Stimulated activated CD8-positive, alpha-beta memory T cell treated with anti-CD3 and anti-CD28 coated beads, Interleukin-15, amount 100 ng/mL, for 1 hour (primary cell): Measurements from ENCODE around the gene OMD.
"Not testable (repeated sequence)": the region's sequence is repeated elsewhere in the genome, so short reads cannot be mapped to it uniquely, and the experiment has no call there.

Source experiments
- DNase-seq: peaks from one replicate; pipeline ENCODE4 v3.0.0-alpha.2; 2020; ENCODE audit warnings: low read depth

Gene OMD

DNA sequence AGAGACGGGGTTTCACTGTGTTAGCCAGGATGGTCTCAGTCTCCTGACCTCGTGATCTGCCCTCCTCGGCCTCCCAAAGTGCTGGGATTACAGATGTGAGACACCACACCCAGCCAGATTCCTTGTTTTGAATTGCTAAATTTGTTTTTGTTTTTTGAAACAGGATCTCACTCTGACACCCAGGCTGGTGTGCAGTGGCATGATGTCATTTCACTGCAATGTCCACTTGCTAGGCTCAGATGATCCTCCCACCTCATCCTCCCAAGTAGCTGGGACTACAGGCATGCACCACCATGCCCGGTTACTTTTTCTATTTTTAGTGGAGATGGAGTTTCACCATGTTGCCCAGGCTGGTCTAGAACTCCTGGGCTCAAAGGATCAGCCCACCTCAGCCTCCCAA, 13.1 kb downstream of the OMD start:
- DNase-seq, result not testable (repeated sequence)

DNA sequence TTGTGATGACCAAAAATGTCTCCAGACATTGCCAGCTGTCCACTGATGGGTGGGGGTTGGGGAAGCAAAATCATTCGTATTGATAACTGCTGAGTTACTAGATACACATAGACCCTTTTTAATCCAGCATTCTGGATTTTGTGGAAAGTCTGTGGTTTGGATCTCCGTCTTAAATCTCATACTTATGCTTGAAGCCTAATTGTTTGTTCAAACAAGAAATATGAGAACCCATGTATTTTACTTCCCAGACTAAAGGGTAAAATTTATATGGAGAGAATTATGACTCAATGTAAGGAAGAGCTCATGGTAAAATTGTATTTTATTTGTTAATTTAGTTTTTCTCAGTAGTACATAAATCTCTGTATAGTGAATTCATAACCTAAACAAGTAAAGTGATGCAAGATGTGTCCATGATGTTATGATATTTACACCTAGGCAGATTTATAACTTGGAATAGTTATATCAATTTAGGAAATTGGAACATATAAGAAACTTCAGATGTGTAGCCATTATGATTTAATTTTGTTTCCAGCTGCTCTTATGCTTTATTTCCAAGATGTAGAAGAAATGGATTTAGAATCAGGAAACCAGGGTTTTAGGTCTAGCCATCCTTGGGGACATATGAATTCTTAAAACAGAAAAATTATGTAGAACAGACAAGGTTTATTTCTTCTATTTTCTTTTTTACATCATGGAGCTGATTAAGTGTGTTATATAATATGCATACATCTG, 15.4 kb downstream of the OMD start:
- no peak for DNase-seq

DNA sequence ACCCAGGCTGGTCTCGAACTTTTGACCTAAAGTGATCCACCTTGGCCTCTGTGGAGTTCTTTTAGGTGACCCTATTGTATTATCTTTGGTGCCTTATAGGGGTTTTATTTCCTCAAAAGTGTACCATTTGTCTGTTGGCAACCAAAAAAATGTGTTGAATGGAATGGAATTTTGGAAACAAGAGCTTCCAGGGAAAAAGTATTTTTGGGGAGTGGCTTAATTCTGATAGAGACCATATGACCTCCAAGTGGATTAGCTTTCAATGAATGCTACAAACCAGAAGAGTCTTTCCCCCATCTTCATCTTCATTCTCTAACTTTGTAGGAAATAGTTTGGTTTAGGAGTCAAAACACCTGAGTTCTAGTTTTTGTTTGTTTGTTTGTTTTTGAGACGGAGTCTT, 16.5 kb downstream of the OMD start:
- no peak for DNase-seq

DNA sequence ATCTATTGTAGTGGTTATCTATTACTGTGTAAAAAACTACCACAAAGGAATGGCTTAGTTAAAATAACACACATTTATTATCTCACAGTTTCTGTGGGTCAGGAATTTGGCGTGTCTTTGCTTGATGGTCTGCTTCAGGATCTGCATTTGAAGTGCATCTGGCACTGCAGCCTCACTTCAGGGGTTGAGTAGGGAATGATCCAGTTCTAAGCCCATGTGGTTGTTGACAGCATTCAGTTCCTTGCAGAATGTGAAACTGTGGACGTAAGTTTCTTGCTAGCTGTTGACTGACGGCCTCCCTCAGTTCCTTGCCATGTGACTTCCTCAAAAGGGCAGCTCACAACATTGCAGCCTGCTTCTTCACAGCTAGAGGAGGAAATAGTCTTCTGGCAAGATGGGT, 17.8 kb downstream of the OMD start:
- no peak for DNase-seq

DNA sequence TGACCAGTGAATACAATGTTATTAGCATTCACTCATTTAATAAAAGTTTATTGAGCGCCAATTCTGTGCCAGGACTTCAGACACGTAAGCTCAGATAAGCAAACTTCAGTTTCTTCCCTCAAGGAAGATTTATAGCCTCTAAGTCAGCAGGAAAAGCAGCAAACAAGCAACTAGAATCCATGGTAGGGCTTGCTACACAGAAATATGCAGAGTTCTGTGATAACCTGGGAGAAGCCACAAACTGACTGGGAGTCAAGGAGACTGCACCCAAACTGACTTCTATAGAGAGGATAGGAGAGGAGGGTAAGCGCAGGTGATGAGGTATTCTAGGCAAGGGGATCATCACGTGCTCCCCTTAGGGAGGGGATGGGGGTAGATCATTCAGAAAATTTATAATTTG, 18.5 kb downstream of the OMD start:
- DNase-seq, result no peak

DNA sequence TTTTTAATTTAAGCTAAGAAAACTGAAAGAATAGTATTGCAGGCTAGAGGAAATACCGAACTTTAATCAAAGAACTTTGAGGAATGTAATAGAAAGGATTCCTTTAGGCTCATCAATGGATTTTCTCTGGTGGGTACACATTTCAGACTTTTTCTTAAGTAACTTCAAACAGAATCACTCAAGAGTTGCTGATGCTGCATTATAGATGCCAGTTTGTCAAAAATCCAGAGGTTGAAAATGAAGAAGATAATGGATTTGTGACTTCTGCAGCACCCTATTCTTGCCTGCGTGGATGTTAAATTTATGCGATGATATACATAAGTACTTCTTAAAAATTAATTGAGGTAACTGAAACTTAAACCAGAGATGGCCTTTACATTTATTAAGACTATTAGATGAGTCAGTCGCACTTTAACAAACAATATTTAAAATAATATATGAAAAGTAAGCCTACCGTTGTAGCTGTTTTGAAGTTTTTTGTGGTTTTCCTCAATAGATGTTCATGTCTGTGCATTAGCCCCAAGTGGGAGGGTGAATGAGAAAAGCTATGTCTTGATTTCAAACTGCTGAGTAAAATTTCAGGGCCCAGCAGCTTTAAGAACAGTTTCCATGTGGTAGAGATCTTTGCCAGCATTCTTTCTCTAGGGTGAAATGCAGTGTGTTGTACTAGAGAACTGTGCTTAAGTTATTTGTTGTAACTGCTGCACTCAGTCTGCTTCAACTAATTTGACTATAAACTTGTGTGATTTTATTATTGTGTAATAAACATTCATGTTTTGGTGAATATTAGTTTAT, 20.0 kb downstream of the OMD start, which contains the start of gene OGN:
OGN (minus strand) TSS at position 537 of the 795 bp plus-strand sequence. CDS start 1,171 bp downstream, outside the sequence.
- DNase-seq, result no peak

DNA sequence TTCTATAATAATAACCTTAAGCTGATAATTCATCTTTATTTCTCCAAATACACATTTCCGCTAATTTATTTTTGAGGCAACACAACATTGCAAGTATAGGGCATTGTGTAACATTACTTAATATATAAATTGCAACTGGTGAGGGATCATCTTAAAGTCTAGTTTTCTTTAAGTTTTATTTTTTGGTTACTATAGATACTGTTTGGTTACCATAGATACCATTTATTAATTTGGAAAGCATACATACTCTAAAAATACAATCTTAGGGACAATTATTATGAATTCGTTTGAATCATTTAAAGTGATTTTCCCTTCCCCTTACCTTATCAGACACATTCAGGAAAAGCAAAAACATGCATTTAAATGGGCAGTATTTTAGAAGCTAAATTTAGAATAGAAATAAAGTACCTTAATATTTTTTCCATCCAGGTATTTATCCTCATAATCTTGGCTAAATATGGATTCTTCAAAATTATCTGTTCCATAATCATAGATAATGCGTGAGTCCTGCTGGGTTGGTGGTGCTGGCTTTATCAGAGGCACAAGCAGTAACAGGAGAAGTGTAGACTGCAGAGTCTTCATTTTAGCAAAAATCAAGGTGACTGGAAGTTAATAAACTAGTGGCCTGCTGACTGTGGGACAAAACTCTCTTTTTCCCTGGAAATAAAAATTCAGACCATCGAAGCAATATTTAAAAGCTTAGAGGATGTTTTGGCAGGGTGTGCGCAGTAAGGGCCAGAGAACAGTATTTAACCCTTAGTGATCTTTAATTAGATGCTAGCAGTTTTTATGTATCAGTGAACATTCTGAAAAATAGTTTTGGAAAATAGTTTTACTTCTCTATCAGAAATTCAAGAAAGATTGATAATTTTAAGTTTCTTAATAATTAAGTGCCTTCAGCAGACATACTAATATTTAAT, 21.2 kb downstream of the OMD start:
- no peak for DNase-seq

DNA sequence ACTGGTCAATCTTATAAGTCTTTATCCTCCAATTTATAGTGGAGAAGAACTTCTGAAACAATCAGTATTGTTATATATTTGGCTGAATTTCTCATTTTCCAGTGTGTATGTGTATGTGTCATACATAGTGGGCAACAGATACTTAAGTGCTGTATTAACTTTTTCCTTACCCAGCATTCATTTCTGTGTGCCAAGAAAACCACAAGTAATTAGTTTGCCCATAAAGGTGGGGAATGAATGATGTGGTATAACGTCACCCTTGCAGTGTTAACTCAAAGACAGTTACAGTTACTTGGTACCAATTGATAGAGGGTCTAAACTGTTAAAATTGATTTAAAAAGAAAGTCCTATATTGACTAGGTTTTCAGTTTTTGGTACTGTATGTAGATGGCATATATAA, 21.9 kb downstream of the OMD start:
- no peak for DNase-seq

DNA sequence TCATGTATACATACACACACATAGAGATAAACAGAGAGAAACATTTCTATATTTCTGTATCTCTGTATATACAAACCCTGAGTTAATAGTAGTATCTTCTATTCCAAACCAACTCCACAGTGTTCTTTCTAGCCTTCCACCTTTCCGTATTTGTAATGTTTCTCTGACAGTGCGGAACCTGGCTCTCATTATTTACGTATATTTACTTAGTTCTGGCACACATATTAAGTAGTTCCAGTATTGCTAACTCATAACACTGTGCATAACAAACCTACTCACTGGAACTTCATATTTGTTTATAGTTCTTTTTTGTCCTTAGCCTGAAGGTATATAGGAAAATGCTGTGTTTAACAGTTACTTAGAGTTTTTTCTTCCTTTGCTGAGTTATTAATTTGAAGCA, 26.4 kb downstream of the OMD start:
- no peak for DNase-seq

DNA sequence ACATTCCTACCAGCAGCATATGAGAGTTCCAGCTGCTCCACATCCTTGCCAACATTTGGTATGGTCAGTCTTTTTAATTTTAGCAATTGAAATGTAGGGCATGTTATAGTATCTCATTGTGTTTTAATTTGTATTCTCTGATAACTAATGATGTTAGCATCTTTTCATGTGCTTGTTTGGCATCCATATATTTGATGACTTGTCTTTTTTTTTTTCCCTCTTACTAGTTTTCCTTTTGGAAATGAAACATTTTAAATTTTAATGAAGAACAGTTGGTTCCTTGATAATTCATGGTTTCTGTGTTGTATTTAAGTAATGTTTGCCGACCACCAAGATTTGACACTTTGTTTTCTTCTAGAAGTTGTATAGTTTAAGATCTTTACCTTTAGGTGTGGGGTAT, 28.7 kb downstream of the OMD start:
- DNase-seq, result no peak

DNA sequence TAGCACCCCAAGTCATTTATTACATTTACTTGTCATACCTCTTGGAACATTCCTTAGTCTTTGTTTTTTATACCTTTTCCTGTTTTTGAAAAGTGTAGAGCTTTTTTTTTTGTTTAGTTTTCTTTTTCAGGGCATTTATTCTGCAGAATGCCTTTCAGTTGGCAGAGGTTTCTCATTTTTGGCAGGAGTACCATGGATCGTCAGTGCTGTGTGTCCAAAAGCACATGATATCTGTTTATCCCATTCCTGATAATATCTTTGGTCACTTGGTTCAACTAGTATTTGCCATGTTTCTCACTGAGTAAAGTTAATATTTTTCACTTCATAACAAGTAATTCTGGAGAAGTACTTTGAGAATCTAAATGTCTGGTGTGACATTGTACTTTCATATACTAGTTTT, 30.6 kb downstream of the OMD start:
- DNase-seq, result no peak

DNA sequence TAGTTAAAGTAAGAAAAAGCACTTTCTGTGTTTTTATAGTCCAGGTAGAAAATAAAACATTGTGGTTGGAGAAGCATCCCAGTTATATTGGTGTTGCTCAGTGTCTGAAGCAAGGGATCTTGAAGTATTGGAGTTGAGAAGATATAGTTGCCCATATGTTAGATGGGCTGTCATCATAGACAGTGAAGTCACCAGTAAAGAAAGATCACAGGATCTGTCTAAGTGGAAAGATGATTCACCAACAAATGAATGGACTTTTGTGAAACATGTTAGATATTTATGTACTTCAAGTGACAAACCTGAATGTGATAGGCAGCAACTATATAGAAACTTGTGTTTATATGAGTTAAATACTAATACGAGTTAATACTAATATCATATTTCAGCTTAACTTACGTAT, 31.6 kb downstream of the OMD start:
- no peak for DNase-seq

DNA sequence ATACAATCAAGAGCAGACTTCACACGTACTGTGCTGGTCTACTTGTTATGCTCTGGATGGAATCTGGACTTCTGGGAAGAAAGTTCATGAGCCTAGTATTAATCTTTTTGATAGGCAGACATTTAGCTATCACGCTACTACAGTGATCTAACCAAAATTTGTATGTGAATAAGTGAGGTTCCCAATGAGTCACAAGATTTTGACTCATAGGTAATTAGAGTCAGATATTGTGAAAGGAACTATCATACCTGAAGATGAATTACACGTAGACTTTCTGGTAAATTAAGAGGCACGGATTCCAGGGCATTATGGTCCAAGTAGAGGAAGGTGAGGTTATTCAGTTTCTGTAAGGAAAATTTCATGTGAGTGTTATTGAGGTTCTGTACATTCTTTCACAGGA, 38.3 kb downstream of the OMD start:
- DNase-seq, result no peak

DNA sequence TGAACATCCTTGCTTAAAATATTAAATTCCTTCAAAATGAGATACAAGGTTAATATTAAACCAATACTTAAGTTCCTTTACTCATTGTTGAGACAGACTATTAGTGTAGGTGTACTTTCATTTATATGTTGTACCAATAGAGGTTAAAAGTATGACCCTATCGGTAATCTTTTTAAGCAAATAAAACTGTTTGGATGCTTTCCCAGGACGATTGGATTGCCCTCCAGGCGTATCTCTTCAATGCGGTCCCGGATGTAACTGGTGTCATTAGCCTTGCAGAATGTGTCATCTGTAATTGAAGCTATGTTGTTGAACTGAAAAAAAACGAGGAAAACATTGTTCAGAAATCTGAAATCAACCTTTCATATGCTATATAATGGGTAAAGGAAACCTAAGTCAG, 38.8 kb downstream of the OMD start:
- DNase-seq, result no peak

DNA sequence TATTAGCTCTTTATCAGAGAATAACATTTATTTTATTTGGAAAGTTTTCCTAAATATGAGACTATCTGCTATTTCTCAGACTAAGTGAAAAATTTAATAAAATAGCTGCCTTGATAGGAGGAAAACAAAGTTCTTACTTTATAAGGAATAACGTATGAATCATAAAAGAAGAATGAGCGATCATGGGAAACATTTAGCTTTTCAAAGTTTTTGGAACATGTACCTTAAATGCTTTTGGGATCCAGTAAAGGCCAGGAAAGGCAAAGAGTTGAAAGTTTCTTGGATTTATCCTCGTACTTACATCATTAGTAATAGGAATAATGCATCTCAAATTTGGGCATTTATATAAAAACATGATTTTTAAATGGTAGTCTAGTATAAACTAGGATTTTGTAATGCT, 39.3 kb downstream of the OMD start:
- DNase-seq, result no peak

DNA sequence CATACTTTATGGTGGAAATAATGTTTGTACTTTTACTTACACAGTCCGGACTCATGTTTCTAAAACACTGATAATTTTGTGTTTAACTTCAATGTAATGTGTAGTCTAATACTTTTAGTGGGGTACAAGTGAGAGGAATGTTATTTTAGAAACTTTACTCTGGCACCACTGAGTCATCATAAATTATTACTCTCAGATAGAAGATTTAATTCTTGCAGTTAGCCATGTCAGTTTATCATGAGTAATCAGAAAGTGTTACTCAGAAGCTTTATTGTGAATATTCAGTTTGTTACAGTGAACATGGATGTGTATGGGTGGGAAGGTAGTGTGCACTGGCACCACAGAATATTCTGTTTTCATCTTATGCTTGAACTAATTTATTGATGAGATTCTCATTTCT, 39.9 kb downstream of the OMD start:
- no peak for DNase-seq

DNA sequence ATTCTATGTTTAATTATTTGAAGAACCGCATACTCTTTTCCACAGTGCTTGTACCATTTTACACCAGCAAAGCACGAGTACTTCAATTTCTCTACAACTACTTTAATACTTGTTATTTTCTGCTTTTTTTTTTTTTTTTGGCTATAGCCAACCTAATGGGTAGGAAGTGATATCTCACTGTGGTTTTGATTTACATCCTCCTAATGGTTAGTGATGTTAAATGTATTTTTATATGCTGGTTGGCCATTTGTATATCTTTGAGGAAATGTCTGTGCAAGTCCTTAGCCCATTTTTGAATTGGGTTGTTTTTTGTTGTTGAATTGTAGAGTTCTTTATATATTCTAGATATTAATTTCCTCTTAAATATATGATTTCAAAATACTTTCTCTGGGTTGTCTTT, 42.5 kb downstream of the OMD start:
- DNase-seq, result no peak

DNA sequence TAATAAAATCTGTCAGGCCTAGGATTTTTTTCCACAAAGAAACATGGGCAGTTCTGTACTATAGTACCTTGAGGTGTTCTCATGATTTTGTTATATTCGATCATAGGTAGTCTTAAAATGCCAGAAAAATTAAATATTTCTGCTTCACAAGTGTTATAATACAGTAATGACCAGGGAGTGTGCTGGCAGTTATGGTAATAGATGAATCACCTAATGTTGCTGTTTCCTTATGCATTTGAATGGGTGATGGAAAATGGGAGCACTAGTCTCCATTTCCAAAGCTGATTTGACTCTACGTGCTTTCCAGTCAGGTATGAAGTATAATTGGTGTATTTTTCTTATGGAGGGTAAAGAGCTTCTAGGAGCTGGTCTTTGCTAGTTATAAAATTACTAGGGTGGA, 43.7 kb downstream of the OMD start:
- DNase-seq, result no peak

DNA sequence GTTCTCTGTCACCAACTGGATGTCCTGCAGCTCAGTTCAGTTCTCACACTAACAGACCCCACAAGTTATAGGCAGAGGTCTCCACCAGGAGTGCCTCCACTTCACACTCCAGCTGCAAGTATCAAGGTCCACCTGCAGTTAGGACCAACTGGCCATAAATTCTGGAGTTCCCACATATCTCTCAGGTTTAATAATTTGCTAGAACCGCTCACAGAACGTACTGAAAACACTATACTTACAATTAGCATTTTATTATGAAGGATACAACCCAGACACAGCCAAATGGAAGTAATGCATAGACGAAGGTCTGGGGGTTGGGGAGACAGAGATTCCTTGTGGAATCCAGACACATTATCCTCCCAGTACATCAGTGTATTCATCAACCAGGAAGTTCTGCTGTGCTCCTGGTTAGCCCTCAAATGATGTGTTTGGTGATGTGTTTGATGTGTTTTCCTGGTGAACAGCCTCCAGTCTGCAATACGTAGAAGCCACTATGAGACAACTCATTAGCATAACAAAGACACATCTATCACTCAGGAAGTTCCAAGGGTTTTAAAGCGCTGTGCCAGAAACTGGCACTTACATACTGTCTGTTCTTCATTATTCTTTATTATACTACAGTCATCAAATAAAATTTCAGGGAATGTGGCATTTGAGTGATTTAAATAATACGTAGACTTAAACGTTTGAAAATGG, 45.3 kb downstream of the OMD start:
- no peak for DNase-seq

DNA sequence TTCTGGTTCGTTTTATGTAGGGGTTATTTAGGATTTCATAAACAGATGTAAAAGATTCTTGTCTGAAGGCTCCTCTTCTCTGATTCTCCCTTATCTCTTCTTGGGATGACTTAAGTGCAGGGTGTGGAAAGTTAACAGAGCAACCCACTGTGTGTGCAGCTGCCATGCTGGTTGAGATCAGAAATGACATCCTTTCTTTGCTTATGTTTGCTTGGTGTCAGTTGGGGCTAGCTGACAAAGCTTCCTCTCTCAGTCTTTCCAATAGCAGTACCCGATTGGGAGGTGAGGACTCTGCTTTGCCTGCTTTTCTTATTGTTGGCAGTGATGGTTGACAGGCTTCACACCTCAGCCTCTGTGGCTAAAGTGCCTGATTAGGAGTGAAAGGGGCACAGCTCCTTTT, 46.4 kb downstream of the OMD start:
- DNase-seq, result no peak

DNA sequence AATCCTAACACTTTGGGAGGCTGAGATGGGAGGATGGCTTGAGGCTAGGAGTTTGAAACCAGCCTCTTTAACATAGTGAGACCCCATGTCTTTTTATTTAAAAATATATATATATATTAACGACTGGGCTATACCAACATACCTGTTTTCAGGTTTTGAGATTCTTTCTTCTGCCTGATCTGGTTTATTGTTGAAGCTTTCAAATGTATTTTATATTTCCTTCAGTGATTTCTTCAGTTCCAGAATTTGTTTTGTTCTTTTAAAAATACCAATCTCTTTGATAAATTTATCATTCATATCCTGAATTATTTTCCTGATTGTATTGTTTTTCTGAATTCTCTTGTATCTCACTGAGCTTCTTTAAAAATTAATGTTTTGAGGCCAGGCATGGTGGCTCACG, 51.1 kb downstream of the OMD start:
- DNase-seq, result no peak

DNA sequence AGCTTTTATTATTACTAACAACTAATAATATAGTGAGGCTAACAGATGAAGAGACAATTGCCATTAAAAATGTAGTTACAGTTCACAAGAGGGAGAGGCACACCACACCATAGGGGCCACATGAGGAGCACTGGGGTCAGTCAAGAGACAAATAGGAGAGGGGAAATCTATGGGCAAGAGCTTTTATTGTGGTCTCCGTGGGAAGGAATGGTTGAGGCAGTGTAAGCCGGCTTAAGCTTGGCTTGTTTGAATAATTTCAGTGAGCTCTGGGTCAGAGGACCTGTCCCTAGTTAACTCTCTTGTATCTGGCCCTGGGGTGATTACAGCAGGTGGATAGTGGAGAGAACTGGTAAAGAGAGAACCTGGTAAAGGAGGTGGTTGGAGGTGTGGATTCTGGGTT, 55.2 kb downstream of the OMD start:
- DNase-seq, result no peak
